GM21515 (cell line): ENCODE measurements around the gene MIDN.

ENCODE experiments used
- ATAC-seq: cut with Tn5 transposase; IDR thresholded peaks from one replicate; pipeline ENCODE4 v1.9.1; 2021; ENCODE audit not compliant: unreplicated experiment

Gene MIDN

DNA sequence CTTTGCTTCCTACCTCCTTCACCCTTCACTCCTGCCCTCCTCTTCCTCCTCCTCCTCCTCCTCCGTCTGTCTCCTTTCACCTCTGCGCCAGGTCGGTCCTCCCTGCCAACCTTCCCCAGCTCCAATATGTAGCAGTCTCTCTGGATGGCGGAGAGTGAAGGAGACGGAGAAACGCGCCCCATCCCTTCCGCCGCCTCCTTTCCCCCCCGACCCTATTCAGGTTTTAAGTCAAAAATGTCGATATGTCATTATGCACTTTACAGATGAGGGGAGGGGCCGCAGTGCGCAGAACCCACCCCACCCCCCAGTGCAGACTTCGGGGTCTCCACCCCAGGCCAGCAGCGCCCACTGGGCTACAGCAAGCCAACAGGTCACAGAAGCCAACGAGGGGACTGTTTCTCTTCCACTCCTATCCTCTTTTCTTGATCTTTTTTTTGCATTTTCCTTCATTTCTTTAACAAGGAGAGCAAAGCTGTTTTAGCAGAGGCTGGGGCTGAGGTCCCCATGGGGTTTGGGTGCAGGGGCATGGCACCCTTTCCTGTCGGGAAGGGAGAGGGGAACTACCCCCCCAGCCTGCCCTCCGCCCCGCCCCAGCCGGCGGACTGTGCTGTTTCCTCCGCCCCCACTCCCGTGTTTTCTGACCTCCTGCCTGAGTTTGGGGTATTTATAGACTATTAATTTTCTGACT is 9.2 kb downstream of the MIDN start:
- ATAC-seq: no peak

DNA sequence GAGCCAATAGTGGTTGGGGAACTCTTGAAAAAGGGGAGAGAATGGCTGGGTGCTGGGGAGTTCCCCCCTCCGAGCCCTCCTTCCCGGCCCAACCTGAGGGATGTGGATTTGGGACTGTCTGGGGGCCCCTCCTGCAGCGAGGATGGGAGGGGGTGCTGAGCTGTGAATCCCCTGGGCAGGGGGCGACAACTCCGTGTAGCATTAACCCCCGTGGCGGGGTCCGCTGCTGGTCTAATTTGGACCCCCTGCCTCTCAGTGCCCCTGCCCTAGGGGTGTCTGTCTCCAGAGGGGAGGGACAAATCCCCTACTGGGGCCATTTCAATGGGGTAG is 9.7 kb downstream of the MIDN start:
- ATAC-seq: no peak

- no peak for ATAC-seq
These were observed 10.4 kb downstream of the MIDN start for GRCh38 chr19:1258707-1259205.

GRCh38 chr19:1259206-1259875 is 11.0 kb downstream of the MIDN start:
- no peak for ATAC-seq

DNA sequence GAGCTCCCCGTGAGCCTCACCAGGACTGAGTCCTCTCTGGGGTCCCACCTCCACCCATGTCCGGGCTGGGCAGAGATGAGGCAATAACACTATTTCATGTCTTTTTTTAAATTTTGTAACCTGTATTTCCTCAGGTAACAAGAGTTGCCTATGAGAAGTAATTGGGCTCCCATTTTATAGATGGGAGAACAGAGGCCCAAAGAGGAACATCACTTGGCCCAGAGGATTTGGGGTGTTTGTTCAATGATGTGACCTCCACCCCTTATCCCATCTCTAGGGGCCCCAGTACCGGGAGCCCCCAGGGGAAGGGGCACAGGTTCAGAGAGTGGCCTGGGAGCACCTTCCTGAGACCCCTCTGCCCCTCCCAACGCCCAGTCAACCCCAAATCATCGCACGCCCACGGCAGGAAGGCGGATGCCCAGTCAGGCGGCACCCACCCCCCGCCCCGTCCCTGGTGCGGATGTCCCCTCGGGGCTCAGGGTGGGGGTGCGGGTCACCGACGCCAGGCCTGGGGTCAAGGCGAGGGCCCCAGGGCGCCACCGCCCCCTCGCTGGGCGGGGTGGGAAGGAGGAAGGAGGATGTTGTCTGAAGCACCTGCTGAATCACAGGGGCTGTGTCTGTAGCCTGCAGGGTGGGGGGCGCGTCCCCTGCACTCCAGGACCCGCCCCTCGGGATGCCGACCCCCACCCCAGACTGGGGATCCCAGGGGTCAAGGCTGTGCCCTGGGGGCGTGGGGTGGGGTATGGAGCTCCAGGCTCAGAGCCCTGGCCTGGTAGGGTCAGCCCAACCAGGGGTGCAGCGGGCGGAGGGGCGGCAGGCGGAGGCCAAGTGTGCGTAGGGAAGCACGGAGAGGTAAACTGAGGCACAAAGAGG is 11.7 kb downstream of the MIDN start:
- peak; percentile 4 for ATAC-seq

GRCh38 chr19:1260749-1261537 is 12.6 kb downstream of the MIDN start:
- ATAC-seq: peak; percentile 51

DNA sequence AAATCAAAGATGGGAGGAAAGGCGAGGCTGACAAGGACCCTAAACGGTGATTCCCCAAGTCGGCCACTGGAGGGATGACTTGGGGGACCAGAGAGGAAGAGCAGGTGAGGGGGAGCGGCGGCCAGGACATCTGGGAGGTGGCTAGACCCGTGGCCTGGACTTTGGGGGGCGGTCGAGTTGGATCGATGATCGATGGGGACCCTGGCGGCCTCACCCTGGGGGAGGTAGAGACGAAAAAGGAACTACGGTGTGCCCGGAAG is 13.1 kb downstream of the MIDN start:
- no peak for ATAC-seq

DNA sequence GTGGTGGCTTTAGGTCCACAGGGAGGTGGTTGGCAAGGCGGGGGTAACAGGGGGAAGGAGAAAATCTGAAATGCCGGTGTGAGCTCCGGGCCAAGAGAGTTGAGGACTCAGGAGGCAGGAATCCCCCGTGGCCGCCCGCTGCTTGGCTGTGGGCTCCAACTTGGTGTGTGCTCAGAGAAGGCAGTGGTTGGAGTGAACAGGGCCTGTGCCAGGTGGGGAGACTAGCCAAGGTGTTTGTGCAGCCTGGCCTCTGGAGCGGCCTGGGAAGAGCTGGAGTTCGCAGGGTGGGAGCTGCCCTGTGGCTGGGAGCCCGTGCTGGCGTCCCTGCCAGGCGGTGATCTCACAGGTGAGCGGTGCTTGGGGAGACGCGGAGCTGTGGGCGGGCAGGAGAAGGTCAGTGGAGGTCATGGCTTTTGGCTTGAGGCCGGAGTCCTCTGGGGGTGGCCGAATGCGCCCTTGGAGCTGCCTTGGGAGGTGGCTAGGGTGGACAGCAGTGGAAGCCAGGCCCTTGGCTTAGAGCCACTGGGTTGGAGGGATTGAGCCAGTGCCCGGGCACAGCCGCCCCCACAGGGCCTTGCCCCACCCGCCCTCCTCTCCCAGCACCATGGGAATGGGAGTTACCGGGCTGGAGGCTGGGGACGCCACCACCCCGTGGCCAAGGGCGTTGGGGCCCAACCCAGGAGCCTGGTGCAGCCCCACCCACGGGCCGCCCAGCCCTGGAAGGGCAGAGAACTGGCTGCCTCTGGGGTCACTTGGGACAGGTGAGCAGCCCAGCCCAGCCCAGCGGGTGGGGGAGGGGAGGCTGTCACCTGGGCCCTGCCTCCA is 13.6 kb downstream of the MIDN start:
- ATAC-seq: no peak

GRCh38 chr19:1262623-1263123 is 14.3 kb downstream of the MIDN start:
- no peak for ATAC-seq

GRCh38 chr19:1263188-1263587 is 14.8 kb downstream of the MIDN start:
- ATAC-seq: no peak

DNA sequence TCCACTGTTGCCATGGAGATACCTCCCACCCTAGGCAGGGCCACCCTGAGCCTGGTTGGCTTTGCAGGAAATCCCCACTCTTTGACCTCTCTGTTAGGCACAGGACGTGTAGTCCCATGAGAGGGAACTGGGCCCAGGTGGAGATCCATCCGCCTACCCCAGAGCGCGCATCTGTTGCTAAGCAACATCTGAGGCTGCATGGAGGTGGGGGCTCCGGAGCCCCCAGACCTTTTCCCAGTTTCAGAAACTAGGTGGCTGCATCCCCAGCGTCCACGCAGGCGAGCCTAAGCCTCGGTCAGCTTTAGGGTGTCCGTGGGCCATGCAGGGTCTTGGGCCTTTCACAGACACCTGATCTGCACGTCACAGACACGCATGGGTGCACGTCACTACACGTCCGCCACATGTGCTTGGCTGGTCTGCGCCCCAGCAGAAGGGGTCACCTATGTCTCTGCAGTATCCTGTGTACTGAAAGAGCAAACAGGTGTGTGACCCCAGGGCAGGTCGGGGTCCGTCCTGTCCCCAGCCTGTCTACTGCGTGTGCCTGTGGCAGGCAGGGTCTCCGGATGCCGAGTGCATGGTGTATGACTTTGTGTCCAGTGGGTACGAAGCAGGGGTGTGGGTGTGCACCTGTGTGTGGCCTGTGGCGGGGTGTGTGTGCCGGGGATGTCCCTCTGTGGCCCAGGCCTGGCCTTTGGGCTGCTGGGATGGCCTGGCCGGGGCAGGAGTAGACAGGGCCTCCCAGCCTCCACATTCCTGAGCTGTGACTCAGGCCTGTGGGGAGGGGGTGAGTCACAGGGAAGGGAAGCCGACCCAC is 16.6 kb downstream of the MIDN start:
- ATAC-seq: no peak

GRCh38 chr19:1265615-1266128 is 17.3 kb downstream of the MIDN start:
- ATAC-seq: no peak

- ATAC-seq: peak; percentile 26
These were observed 17.9 kb downstream of the MIDN start for GRCh38 chr19:1266129-1266915.

GRCh38 chr19:1266916-1267476 is 18.6 kb downstream of the MIDN start:
- ATAC-seq: peak; percentile 12

DNA sequence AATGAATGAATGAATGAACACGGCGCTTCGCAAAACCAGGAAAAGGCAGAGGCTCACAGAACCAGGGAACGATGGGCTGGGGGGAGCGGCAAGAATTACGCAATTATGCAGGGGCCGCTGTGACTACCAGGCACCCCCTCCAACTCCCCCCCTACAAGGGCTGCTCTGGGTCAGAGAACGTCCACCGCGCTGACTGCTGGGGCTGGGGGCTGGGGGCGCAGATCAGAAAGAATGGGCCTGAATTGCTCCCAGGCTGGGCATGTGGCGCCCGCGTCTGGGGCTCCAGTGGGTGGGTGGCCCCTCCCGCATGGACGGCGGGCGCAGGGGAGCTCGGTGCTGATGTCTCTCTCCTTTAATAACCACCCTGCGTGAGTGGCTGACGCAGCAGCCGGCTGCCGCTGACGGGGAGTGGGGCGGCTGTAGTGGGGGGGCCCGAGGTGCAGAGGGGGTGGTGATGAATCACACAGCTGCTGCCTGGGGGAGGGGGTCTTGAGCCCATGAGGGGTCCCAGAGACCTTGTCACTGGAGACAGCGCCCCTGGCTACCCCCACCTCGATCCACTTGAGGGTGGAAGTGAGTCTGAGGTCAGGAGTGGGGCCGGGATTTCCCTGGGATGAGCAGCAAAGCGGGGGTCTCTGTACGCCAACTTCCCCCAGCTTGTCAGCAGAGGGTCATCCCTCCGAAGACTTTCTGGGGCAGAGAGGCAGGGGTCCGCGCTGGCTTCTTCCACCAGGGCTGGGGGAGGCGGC is 19.3 kb downstream of the MIDN start:
- no peak for ATAC-seq

- ATAC-seq: no peak
These were observed 20.1 kb downstream of the MIDN start for GRCh38 chr19:1268226-1269064.
